DLD1 (cell line): ENCODE results near the gene SLMAP.

Source experiments
- in situ Hi-C: cut with HindIII; loops from 2 replicates; pipeline ENCODE4 v1.10.0; 2017; ENCODE audit warnings: low sequenced_read_pairs

SLMAP gene

DNA sequence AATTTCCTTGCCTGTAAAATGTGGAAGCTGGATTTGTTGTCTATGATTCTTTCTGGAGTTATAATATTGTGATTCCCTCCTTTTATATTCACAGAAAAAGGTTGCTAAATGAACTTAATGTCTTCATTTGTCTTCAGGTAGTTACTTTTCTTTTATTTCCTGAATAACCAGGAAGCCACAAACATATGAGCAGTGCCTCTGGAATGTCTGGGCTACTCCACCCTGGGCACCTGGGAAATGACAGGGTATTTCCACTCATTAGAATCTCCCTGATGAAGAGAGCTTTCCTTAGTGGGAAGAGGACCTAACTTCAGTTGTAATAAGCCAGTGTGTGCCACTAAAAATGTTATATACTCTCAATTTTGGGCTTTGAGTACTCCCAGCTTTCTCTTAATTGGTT lies 3.8 kb upstream of the SLMAP start:
- in situ Hi-C loops = no loop called here

DNA sequence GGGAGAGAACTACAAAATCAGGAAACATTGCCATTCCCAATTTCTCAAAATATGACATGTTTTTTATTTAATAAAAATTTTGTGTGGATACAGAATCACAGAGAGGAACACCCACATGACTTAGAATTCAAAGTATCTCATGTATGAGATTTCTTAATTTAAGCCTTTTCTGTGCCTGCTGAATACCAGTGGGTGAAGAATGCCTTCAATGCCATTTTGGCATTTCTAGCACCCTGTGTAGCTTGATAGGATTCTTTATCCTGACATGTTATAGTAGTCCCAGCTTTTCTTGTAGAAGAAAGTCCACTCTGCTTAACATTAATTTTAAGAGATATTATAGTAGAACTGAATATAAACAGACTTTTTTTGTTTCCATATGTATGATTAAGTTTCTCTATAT lies 3.1 kb upstream of the SLMAP start:
- in situ Hi-C loops = no loop called here

DNA sequence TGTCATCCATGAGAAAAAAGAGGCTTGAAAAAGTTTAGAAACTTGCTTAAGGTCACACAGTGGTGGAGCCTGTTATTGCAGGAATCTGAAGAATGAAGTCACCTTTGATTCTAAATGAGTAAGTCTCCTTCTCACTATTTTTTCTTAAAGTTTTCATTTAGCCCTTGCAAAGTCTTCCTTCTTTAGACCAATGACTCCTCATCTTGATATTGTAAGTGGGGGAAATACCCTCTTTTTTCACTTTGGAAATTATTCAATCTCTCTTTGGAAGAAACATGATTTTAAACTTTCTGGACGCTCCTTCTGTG lies 787 bp upstream of the SLMAP start:
- in situ Hi-C loops = no loop called here

DNA sequence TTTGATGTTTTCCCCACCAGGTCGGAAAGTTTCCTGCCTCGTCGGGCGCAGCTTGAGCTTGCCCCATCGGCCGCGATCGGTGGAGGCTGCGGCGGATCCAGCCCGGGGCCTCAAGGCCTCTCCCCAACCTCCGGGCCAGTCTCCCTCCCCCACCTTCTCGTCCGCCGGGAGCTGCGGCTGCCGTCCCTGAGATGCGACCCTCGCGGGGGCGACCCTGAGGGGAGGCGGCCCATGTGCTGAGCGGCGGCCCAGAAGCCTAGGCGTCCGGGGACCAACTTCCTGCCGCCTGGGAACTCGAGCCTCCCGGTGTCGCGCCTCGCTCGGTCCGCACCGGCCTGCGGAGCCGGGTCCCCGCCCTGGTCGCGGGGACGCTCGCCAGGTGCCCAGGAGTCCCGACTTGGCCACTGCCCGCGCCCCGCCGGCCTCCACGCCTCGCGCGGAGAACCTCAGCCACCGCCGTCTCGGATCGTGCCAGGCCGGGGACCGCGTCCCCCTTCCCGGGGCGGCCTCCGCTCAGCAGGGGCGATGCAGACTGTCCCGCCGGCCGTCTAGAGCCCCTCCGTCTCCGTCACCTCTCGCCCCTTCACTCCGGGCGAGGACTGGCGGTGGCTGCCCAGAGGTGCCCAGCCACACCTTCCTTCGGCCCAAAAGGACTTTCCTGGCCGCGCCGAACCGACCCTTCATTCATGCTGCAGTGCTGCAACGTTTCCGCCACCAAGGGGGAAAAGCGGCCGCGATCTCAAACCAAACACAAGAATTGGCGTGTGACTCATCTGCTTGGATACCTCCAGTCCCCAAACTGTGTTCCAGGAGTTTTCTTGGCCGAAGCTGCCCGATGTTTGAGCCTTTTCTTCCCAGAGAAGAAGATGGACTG lies 656 bp downstream of the SLMAP start:
- in situ Hi-C loops = no loop called here

DNA sequence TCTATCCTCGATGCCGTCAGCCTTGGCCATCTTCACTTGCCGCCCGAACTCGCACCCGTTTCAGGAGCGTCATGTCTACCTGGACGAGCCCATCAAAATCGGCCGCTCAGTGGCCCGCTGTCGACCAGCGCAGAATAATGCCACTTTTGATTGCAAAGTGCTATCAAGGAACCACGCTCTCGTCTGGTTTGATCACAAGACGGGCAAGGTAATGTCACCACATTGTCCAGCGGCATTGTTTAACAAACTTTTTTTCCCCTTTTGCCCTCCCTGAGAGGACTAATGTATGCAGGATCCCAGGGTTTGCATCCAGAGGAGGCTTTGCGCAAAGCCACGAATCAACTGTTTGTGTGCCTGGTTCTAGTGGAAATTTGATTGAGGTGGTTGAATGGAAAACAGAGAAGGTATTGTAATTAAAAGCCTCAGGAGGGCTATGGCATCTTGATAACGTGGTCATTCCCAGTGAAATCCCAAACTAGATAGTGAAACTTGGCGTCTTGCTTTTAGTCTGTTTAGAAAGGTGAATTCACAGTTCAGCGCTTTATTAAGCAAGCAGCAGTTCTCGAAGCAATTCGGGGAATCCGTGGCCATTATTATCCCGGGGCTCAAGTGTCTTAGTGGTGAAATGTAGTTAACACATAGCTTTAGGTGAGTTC lies 1.7 kb downstream of the SLMAP start:
- in situ Hi-C loops = no loop called here

DNA sequence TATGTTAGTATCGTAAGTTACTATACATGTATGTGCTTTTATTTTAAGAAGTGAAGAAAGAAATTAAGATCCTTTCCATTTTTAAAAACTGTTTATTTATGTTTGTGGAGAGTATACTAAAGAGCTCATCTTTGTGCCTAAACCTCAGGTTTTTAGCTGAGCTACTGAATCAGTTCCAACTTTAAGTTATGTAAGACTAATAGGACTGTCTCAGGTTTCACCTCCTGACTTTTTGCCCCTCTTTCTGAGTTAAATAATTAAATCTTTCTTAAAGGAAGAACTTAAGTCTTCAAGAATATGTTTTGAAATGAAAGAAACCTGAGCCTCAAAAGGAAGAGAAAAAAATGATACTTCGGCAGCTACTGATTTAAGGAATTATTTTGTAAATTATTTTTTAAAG lies 2.6 kb downstream of the SLMAP start:
- in situ Hi-C loops = no loop called here

DNA sequence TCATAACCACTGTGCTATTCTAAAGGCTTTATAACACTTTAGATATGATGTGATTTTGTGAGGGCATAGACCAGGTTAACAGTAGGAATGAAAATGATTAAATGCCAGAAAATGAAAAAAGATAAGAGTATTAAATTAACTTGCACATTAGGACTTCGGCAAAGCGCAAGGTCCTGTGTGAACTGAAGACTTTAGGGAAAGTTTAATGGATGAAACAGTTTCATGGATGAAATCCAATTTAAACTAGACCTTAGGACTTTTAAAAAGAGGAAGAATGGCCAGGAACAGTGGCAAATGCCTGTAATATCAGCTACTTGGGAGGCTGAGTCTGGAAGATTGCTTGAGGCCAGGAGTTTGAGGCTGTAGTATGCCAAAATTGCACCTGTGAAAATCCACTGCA lies 8.7 kb downstream of the SLMAP start:
- in situ Hi-C loops = no loop called here

DNA sequence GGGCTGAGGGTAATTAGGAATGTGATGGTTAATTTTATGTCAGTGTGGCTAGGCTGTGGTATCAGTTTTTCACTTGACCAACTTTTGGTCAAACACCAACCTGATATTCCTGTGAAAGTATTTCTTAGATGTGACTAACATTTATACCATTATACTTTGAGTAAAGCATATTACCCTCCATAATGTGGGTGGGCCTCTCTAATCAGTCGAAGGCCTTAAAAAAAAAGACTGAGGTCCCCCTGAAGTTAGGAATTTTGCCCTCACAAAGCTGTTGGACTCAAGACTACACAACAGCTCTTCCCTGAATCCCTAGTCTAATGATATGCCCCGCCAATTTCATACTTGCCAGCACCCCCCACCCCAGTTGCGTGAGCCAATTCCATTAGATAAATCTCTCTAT lies 12.5 kb downstream of the SLMAP start:
- in situ Hi-C loops = no loop called here

DNA sequence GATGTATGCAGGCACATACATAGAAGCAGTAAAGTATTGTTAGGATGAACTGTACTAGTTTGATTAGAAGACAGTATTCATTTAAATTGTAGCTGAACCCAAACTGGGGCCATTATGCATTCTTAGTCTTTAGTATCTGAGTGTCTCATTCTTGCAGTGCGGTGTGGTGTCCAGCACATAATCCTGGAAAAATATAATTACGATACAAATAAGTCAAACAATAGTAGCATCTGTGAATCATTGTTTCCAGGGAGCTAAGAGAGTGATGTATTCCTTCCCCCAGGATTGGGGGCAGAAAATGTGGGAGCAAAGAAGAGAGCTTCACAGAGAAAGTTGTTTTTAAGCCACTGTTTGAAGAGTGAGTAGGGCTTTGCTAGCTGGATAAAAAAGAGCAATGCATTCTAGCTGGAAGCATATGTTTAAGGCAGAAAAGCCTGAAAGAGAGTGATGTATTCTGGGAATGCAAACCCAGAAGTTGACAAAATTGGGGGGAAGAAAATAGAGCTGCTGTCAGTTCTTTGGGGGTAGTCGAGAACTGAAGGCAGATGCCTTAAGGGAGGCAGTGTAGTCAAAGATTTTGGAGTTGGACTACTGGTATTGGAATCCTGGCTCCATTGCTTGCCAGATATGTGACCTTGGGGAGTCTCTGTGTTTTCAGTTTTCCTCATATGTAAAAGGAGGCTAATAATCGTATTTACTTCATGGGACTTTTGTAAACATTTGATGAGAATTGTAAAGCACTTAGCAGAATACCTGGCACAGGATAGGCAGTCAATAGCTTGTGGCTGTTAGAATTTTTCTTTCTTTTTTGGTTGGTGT lies 14.1 kb downstream of the SLMAP start:
- in situ Hi-C loops = no loop called here

DNA sequence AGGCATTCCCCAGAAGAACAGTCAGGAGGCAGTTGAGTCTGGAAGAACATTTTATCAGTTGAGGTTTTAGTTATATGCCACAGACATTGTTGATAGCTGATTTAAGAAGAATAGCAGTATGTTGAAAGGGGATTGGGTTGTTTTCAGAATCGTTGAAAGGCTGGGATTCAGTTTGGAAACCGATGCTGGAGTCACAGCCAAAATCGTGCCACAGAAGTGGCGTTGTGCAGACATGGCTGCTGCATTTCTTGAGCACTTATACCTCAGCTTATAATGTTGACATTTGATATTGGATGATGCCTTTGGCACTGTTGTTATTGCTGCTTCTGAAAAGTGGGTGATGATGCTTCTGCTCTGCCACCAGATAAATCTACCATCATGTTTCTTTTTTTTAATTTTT lies 16.1 kb downstream of the SLMAP start:
- in situ Hi-C loops = no loop called here

DNA sequence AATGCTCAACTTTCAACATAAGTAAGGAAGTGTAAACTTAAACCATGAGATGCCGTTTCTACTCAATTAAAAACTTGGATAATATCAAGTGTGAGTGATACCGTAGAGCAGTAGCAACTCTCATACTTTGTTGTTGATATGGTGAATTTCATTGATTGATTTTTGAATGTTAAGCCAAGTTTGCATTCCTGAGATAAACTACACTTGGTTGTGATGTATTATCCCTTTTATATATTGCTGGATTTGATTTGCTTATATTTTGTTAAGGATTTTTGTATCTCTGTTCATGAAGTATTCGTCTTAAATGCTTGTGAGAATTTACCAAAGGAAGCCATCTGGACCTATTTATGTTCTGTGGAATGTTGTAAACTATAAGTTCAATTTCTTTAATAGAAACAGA lies 21.7 kb downstream of the SLMAP start:
- in situ Hi-C loops = no loop called here

DNA sequence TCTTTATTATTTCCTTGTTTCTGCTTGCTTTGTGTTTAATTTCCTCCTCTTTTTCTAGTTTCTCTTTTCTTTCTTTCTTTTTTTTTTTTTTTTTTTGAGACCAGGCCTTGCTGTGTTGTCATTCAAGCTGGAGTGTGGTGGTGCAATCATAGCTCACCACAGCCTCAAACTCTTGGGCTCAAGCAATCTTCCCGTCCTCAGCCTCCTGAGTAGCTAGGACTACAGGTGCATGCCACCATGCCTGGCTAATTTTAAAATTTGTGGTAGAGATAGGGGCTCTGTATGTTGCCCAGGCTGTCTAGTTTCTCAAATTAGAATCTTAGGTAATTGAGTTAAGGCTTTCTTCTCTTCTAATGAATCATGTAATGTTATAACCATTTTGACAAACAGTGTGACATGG lies 22.4 kb downstream of the SLMAP start:
- in situ Hi-C loops = no loop called here

DNA sequence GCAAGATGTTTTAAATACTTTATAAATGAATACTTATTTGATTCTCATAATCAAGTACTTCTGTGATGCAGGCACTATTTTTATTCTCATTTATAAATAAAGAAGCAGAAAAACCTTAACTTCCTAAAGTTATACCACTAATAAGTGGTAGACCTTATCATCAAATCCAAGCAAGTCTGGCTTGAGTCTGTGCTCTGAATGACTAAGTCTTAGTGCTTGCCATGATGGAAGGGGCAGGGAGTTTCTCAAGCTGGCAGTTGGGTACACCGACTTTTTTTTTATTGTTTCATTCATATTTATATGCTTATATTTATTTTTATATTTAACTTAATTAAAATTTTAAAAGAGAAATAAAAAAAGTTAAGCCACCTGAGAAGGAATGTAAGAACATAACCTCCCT lies 23.6 kb downstream of the SLMAP start:
- in situ Hi-C loops = no loop called here

DNA sequence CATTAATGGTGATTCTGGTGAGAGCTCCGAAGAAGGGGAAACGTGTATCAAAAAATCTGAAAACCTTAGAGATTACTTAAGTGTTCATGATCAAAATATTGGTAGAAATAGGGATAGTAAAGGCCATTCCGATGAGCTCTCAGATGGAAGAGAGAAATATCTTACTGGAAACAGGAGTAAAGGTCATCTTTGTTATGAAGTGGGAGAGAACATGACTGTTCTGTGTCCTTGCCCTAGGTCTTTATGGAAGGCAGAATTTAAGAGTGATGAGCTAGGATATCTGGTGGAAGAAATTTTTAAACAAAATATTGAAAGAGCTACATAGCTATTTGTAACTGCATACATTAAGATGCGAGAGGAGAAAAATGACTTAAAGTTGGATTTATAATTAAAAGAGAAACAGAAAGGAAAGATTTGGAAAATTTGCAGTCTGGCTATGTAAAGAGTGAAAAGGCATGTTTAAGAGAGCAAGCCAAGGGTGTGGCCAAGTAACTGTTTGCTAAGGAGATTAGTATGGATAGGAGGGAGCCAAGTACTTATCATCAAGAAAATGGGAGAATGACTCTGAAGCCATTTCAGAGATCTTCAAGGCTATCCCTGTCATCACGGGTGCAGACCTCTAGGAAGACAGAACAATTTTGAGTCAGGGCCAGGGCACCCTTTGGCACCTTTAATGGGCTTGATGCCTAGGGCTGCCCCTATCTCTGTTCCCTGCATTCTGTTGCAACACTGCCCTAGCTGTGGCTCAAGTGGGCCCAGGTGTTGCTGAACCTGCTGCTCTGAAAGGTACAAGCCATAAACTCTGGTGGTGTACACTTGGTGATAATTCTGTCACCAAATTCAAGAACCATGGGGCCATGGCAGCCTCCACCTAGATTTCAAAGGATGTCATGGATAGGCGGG lies 27.3 kb downstream of the SLMAP start:
- in situ Hi-C loops = no loop called here

DNA sequence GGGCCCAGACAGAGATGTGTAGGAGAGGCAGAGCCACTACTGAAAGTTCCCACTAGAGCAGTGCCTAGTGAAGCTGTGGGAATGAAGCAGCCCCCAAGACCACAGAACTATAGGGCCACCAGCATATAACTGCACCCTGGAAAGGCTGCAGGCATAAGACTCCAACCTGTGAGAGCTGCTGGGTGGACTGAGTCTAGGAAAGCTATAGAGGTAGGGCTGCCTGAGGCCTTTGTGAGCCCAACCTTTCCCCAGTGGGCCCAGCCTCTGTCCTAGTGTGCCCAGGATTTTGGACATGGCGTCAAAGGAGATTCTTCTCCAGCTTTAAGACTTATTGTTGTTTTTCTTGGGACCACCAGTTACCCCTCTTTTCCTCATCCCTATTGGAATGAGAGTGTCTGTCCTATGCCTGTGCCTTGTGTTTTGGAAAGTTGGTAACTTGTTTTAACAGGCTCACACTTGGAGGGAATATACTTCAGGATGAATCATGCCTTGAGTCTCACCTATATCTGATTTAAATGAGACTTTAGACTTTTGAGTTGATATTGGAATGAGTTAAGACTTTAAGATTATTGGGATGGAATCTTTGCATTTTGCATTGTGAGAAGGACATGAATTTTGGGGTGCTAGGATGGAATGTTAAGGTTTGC lies 28.1 kb downstream of the SLMAP start:
- in situ Hi-C loops = no loop called here

DNA sequence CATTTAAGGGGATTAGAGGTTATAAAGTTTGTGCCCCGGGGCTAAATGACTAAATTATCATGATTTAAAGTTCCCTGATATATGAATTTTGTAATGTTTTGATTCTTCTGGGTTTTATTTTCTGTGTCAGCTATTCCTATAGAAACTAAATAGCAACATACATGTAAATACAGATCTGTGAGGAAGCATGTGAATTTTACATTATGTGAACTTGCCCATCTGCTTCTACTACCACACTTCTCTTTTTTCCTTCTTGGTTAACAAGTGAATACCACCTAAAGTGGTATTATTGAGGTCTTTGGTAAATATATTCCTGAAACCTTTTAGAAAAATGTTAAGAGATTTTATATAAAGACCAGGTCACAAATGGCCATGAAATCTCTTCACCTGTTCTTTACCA lies 29.3 kb downstream of the SLMAP start:
- in situ Hi-C loops = no loop called here

DNA sequence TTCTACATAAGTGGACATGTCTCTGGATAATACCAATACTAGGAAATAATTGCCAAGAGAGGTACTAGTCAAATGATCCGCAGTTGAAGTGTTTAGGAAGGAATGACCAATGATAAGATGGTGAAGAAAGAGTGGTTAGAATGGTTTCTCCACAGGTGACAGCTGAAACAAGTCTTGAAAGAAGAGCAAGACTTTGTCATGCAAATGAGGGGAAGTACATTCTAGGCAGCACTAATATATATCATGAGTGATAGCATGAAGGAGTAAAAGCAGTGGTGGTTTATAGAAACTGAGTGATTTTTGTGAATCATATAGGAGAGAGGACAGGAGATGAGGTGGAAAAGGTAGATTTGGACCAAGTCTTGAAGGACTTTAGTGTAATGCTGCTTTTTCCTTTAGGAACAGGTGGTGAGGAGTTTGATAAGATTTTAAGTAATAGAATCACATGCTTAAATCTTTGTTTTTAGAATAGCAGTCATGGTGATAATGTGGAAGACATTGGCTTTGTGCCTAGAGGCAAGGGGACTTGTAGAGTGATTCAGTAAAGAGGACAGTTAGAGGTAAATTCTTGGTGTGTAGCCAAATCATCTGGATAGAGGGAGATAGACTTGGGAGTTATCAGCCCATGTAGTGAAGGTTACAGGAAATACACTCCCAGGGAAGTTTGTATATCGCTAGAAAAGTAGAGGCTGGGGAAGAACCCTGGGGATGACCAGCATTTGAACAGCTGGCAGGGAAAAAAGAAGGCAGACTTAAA lies 31.9 kb downstream of the SLMAP start:
- in situ Hi-C loops = no loop called here

DNA sequence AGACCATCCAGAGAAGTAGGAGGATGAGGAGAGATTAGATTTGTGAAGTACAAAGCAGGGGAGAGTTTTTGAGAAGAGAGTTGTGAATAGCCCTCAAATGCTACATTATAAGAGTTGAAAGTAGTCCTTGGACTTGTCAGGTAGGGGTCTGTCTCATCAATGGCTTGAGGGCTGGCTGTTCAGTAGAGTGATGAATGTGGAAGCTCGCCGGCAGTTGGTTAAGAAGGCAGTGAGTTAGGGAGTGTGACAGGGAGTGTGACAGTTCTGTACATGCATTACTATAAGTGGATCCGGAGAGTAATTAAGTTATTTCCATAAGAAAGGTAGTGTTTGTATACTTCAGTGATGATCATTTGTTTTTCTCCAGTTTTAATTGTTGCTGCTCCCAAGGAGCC lies 32.5 kb downstream of the SLMAP start:
- in situ Hi-C loops = no loop called here

DNA sequence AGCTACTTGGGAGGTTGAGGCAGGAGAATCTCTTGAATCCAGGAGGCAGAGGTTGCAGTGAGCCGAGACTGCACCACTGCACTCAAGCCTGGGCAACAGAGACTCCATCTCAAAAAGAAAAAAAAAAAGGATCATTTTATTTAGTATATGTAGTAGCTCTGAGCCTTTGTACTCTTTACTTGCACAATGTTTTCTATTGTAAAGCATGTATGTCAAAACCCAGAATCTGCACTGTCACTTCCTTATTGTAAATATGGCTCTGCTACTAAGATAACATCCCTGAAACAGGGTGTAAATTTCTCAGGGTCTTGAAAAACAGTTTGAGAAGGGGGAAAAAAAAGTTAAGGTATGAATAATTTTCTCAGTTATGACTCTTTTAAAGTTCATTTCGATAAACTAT lies 35.1 kb downstream of the SLMAP start:
- in situ Hi-C loops = no loop called here

DNA sequence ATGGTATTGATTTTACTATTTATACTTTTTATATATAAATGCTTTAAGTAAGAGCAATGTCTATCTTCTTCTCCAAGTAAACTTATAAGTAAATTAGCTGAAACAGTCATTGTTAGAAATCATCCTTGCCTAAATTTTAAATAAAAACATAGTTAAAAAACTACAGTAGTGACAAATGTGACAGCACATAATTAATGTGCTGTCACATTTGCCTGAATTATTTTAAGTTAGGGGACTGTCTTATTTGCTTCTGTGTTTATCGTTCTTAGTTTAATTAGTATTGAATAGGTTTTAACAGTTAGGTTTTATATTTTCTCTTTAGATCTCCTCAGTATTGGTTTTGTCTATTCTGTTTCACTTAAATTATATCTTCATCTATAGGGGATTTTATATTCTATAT lies 36.1 kb downstream of the SLMAP start:
- in situ Hi-C loops = no loop called here
